Ishikawa (cell line): Measurements from ENCODE around the gene PGBD5.

ENCODE experiments used
- CEBPB ChIP-seq: IDR thresholded peaks from 2 replicates; pipeline ENCODE4 v1.6.1; 2012
- CREB1 ChIP-seq: IDR thresholded peaks from 2 replicates; pipeline ENCODE4 v1.6.1; 2012; ENCODE audit warnings: low read depth
- EGR1 ChIP-seq: IDR thresholded peaks from 2 replicates; pipeline ENCODE4 v1.6.1; 2012
- EP300 ChIP-seq: IDR thresholded peaks from 2 replicates; pipeline ENCODE4 v1.6.1; 2012; ENCODE audit warnings: borderline replicate concordance
- FOXM1 ChIP-seq: IDR thresholded peaks from 2 replicates; pipeline ENCODE4 v1.6.1; 2012; ENCODE audit warnings: low read depth, borderline replicate concordance
- NFIC ChIP-seq: IDR thresholded peaks from 2 replicates; pipeline ENCODE4 v1.6.1; 2012
- RAD21 ChIP-seq: IDR thresholded peaks from 2 replicates; pipeline ENCODE4 v1.6.1; 2012; ENCODE audit warnings: low read depth
- TAF1 ChIP-seq: IDR thresholded peaks from 2 replicates; pipeline ENCODE4 v1.6.1; 2012; ENCODE audit warnings: low read depth, mild to moderate bottlenecking
- TCF12 ChIP-seq: IDR thresholded peaks from 2 replicates; pipeline ENCODE4 v1.6.1; 2012; ENCODE audit warnings: low read depth
- TEAD4 ChIP-seq: IDR thresholded peaks from 2 replicates; pipeline ENCODE4 v1.6.1; 2012
- YY1 ChIP-seq: IDR thresholded peaks from 2 replicates; pipeline ENCODE4 v1.6.1; 2012; ENCODE audit warnings: low read depth
- ZBTB7A ChIP-seq: IDR thresholded peaks from 2 replicates; pipeline ENCODE4 v1.6.1; 2012; ENCODE audit warnings: low read depth
- TF ChIP-seq, protein P1 (sequence below): IDR thresholded peaks from 2 replicates; pipeline ENCODE4 v1.6.1; 2012
- TF ChIP-seq, protein P2 (sequence below): IDR thresholded peaks from 2 replicates; pipeline ENCODE4 v1.6.1; 2012; ENCODE audit warnings: low read depth, mild to moderate bottlenecking
- TF ChIP-seq, protein P3 (sequence below): IDR thresholded peaks from 2 replicates; pipeline ENCODE4 v1.6.1; 2012

PGBD5 gene

DNA sequence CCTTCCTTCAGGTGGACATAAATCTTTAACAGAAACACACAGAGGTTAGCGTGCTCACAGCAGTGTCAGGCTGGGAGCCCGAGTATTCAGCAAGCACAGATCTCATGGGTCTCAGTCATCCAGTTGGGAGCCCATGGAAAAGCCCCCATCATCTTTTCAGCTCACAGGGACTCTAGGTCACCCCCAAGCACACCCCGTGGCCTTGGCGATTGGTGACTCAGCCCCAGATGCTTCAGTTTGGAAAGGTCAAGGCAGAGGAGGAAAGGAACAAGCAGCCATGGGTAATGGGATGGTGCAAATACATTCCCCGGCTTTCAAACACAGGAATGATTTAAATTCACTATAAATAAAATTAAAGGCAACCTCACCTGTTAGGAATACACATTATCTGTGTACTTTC is 88.9 kb downstream of the PGBD5 start:
- TF ChIP-seq EP300 (no peak), RAD21 (no peak), TAF1 (no peak), ZBTB7A (no peak), TCF12 (no peak), YY1 (no peak), EGR1 (no peak), FOXM1 (no peak), NFIC (no peak), CREB1 (no peak), CEBPB (no peak)
- TF ChIP-seq, protein P1, sequence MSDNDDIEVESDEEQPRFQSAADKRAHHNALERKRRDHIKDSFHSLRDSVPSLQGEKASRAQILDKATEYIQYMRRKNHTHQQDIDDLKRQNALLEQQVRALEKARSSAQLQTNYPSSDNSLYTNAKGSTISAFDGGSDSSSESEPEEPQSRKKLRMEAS = no peak

DNA sequence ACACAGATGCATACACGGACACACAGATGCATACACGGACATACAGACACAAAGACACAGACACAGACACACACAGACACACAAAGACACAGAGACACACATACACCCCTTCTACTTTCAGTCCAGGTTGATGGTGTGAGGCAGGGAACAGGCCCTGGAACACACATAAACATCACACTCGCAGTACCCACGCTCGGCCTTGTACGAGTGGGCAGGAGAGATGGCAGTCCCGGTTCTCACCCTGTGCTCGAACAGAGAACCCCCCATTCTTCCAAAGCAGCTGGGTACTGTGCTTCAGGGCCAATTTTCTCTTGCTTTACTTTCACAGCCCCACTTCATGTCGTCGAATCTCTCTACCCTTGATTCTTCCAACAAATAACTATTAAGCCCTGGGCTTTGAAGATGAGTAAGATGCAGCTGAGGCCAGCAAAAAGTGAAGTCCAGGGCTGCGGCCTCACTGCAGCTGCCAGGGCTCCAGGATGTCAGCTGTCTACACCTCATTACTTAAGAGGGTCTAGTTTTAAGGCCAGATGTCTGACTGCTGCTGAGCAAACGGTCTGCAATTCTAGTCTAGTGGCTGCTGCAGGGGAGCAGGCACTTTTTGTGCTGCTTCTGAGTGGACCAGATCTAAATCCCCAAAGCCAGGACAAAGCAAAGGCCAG is 90.1 kb downstream of the PGBD5 start:
- TF ChIP-seq, protein P2, sequence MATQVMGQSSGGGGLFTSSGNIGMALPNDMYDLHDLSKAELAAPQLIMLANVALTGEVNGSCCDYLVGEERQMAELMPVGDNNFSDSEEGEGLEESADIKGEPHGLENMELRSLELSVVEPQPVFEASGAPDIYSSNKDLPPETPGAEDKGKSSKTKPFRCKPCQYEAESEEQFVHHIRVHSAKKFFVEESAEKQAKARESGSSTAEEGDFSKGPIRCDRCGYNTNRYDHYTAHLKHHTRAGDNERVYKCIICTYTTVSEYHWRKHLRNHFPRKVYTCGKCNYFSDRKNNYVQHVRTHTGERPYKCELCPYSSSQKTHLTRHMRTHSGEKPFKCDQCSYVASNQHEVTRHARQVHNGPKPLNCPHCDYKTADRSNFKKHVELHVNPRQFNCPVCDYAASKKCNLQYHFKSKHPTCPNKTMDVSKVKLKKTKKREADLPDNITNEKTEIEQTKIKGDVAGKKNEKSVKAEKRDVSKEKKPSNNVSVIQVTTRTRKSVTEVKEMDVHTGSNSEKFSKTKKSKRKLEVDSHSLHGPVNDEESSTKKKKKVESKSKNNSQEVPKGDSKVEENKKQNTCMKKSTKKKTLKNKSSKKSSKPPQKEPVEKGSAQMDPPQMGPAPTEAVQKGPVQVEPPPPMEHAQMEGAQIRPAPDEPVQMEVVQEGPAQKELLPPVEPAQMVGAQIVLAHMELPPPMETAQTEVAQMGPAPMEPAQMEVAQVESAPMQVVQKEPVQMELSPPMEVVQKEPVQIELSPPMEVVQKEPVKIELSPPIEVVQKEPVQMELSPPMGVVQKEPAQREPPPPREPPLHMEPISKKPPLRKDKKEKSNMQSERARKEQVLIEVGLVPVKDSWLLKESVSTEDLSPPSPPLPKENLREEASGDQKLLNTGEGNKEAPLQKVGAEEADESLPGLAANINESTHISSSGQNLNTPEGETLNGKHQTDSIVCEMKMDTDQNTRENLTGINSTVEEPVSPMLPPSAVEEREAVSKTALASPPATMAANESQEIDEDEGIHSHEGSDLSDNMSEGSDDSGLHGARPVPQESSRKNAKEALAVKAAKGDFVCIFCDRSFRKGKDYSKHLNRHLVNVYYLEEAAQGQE = no peak
- TF ChIP-seq TAF1 (no peak), FOXM1 (no peak), CEBPB (no peak), EP300 (no peak), NFIC (no peak), RAD21 (no peak), TEAD4 (no peak), ZBTB7A (no peak)
- TF ChIP-seq, protein P1 = no peak

DNA sequence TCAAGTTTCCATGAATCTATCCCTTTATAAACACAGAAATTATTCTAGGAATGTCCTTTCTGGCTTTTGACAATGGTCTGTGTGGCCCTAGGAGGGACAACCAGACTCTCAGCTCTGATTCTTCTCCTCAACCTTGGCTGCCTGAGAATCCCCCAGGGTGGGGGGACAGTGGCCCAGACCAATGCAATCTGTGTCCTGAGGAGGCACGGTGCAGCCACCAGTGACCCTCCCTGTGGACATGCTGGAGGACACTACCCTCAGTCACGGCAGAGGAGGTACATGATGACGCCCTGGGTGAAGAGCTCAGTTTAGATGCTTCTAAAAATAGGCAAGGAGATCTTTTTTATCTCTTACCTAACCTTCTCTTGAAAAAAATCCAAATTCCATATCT is 91.7 kb downstream of the PGBD5 start:
- TF ChIP-seq EP300 = no peak
- no peak for TF ChIP-seq TCF12

DNA sequence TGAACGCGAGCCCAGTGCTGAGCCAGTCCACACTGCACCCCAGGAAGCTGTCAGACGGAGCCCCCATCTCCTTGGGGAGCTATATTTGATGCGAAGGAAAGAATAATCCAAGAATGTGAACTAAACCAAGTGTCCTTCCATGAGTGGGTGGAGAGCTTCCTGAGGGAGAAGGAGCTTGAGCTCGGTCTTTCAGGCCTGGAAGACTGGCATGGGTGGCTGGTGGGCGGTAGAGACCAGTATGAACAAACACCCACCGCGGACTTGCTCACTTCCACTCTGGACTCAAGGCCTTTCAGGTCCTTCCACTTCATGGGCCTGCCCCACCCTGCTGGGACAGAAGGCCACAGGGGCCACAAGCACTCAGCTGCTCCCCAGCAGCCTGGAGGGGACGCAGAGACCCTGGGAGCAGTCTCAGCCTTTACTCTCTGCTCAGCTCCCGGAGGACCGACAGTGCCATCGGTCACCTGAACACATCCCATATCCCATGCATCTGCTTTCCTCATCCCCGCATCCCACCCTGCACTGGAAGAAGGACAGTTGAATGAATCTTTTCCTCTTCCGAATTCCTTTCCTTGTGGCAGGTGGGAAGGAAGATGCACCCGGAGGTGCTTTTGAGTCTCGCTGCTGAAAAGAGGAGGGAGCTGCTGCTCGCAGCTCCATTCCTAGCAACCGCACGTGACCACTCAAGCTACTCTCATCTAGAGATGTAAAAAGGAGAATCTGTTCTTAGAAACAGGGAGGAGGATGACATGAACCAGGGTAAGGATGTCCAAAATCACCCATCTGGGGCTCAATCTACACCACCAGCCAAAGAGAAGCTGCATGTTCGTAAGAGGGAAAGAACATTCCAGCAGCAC is 92.3 kb downstream of the PGBD5 start:
- TF ChIP-seq RAD21 (no peak), NFIC (no peak), ZBTB7A (no peak), EGR1 (no peak), YY1 (no peak), TEAD4 (no peak), FOXM1 (no peak), TAF1 (no peak)
- TF ChIP-seq, protein P2 = no peak
- TF ChIP-seq, protein P1 = no peak

DNA sequence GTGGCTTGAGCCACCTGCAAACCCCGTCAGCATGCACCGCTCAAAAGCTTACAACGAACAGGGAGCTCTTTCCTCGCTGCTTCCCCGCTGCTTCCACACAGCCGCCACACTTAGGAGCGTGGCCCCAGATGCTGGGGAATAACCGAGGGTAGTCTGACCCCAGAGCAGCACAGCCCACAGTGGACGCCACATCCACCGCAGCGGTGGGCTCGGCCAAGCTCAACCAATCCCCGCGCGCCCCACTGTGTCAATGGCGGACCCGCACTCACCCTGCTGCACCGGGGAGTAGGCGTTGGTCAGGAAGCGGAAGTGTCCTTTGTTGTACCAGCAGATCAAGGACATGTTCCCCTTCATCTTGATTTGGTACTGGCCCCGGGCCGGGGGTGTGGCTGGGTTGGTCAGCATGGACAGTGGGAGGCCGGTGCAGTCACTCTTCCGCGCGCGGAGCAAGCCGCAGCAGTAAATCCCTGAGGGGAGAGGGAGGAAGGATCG is 93.5 kb downstream of the PGBD5 start:
- TF ChIP-seq YY1 (no peak), TEAD4 (no peak), EGR1 (no peak), TCF12 (no peak), CREB1 (no peak), FOXM1 (no peak), CEBPB (no peak), EP300 (no peak), TAF1 (no peak)
- TF ChIP-seq, protein P3, sequence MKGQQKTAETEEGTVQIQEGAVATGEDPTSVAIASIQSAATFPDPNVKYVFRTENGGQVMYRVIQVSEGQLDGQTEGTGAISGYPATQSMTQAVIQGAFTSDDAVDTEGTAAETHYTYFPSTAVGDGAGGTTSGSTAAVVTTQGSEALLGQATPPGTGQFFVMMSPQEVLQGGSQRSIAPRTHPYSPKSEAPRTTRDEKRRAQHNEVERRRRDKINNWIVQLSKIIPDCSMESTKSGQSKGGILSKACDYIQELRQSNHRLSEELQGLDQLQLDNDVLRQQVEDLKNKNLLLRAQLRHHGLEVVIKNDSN = no peak
- TF ChIP-seq, protein P2 = no peak
- TF ChIP-seq, protein P1 = no peak
